ENCODE measurements around the gene RALGPS1.

The RALGPS1 gene

GRCh38 chr9:127130235-127130634 is 215.7 kb downstream of the RALGPS1 start:
- no peak overlapping the region for H3K4me3 ChIP-seq (replicated peaks in 1 of 2; ENCODE audit: low read depth in 2 of 2, low read length in 2 of 2)
- TF ChIP-seq, protein P1, sequence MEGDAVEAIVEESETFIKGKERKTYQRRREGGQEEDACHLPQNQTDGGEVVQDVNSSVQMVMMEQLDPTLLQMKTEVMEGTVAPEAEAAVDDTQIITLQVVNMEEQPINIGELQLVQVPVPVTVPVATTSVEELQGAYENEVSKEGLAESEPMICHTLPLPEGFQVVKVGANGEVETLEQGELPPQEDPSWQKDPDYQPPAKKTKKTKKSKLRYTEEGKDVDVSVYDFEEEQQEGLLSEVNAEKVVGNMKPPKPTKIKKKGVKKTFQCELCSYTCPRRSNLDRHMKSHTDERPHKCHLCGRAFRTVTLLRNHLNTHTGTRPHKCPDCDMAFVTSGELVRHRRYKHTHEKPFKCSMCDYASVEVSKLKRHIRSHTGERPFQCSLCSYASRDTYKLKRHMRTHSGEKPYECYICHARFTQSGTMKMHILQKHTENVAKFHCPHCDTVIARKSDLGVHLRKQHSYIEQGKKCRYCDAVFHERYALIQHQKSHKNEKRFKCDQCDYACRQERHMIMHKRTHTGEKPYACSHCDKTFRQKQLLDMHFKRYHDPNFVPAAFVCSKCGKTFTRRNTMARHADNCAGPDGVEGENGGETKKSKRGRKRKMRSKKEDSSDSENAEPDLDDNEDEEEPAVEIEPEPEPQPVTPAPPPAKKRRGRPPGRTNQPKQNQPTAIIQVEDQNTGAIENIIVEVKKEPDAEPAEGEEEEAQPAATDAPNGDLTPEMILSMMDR (IDR thresholded peaks at IDR 0.05; ENCODE audit: low read depth, low read length), result no peak
- no peak for DNase-seq (ENCODE audit: low read depth in 2 of 2)

DNA sequence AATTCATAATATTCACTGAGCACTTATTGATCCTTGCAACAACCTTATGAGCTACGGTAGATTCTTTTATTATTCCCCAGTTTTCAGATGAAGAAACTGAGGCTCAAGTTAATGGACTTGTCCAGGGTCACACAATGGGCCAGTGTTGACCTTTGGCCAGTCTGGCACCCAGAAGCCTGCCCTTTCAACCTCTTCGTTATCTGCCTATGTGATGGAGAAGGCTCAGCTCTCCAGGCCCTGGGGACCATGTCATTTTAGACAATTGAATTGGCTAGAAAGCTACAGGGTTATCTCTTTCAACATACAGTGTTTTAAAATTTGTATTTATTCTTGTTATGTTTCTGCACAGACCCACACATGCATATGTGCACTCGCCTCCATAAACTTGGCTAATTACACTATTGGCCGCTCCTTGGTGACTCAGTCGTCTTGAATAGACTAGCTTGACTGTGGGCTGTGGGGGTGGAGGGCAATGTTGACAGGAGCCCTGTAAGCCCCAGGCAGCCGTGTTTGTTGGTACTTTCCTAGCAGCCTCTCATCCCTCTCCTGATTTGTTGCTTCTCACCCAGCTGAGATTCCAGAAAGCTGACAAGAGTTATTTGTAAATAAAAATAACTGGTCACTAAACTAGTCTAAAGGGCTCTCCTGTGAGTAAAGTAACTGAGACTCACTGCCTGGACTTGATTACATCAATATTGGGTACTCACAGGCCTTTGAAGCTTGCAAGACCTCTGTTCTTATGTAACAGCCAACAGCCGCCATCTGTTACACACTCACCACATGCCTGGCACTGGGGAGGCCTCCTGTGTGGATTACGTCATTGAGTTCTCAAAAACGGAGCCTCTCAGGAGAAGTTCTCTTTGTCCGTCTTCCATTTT is 216.3 kb downstream of the RALGPS1 start:
- no peak overlapping the region for H3K4me3 ChIP-seq (replicated peaks in 1 of 2; ENCODE audit: low read depth in 2 of 2, low read length in 2 of 2)
- DNase-seq (ENCODE audit: low read depth in 2 of 2), result peak; percentile 93 to 97
- TF ChIP-seq, protein P1 (IDR thresholded peaks at IDR 0.05; ENCODE audit: low read depth, low read length), result no peak

DNA sequence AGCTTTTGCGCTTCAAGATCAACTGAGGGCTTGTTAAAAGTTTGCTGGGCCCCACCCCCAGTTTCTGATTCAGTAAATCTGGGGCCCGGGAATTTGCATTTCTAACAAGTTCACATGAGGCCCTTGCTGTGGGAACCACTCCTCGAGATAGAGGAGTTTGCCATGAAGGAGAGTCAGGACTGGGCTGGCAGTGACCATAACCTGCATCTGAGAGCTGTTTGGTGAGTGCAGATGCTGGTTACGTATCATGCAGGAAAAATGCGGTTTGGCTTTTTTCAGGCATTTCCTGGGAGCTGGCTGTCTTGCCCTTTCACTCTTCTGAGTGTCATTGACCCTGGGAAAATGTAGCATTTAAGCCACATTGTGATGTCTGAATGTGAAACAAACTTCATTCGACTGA is 217.3 kb downstream of the RALGPS1 start:
- H3K4me3 ChIP-seq (replicated peaks in 1 of 2; ENCODE audit: low read depth in 2 of 2, low read length in 2 of 2), result no peak overlapping the region
- TF ChIP-seq, protein P1 (IDR thresholded peaks at IDR 0.05; ENCODE audit: low read depth, low read length), result no peak
- DNase-seq (ENCODE audit: low read depth in 2 of 2), result peak; percentile 65 to 86

- TF ChIP-seq, protein P1 (IDR thresholded peaks at IDR 0.05; ENCODE audit: low read depth, low read length), result no peak
- DNase-seq (ENCODE audit: low read depth in 2 of 2), result no peak
- no peak overlapping the region for H3K4me3 ChIP-seq (replicated peaks in 1 of 2; ENCODE audit: low read depth in 2 of 2, low read length in 2 of 2)
Observed at GRCh38 chr9:127132375-127132774, 217.8 kb downstream of the RALGPS1 start.

- peak in 1 of 2 donors; percentile 53 for DNase-seq (ENCODE audit: low read depth in 2 of 2)
- no peak overlapping the region for H3K4me3 ChIP-seq (replicated peaks in 1 of 2; ENCODE audit: low read depth in 2 of 2, low read length in 2 of 2)
- TF ChIP-seq, protein P1 (IDR thresholded peaks at IDR 0.05; ENCODE audit: low read depth, low read length), result no peak
Observed at GRCh38 chr9:127132921-127133647, 218.5 kb downstream of the RALGPS1 start.

DNA sequence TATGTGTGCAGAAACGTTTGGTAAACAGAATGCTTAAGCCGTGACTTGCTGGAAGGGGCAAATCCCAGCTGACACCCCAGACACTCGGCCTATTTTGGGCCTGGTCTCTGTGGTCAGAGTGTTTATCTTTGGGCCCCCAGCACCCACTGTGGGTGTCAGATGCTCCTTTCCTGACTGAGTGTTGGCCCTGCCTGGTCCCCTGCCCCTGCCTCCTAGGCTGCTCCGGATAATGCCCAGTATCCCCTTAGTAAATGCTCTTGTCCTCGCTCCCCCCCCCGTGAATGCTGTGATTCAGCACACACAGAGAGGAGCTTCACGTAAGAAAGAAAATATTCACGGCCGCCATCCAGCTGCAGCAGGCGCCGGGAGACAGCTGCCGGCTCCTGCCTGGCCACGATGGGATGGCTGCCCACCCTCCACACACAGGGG is 219.2 kb downstream of the RALGPS1 start:
- H3K4me3 ChIP-seq (replicated peaks in 1 of 2; ENCODE audit: low read depth in 2 of 2, low read length in 2 of 2), result no peak overlapping the region
- DNase-seq (ENCODE audit: low read depth in 2 of 2), result peak; percentile 77 to 78
- TF ChIP-seq, protein P1 (IDR thresholded peaks at IDR 0.05; ENCODE audit: low read depth, low read length), result no peak
